ENCODE measurements around the gene TMBIM6. TPM values are rescaled to one million over a fixed set of nuclear protein-coding genes. Genes with fewer than 3 reads are reported as not detected.

Gene TMBIM6
- total and polyA plus RNA-seq, 9 of the 15 experiments (the other 6 are each of a cell fraction or from before 2014, with no cell fraction given), result 147 to 1,288 (median 352) TPM

DNA sequence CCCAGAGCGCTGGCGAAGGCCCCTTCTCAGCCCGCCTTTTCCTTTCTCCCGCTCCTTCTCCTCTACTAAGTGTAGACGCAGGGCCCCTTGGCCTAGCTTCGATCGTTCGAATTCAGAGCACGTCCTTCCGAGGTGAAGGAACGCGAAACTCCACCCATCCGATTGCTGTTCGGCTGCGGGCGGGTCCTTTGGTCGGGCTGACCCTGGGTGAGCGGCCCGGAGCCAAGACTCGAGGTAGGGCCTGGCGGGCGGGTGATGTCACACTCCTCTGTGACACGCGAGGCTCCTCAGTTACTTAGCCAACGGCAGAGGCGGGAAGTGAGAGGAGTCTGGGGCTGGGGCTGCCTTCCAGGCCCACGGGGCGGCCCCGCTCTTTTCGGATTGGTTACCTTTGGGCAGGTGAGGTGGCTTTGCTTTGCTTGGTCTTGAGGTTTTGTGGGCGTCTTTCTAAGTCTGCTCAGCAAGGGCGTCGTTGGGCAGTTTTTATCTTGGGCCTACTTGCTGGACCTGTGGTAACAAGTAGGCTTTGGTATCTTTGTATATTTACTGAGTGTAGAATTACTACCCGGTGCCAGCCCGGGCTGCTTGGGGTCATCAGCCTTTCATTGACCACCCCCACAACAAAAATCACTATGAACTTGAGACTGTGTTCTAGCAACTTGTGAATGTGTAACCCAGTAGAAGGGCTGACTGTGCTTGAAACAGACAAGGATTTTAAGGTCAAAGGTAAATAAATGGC is 694 bp downstream of the TMBIM6 start (continued):
- TF ChIP-seq, protein P1, sequence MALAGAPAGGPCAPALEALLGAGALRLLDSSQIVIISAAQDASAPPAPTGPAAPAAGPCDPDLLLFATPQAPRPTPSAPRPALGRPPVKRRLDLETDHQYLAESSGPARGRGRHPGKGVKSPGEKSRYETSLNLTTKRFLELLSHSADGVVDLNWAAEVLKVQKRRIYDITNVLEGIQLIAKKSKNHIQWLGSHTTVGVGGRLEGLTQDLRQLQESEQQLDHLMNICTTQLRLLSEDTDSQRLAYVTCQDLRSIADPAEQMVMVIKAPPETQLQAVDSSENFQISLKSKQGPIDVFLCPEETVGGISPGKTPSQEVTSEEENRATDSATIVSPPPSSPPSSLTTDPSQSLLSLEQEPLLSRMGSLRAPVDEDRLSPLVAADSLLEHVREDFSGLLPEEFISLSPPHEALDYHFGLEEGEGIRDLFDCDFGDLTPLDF (CRISPR knock-in tag; IDR thresholded peaks at IDR 0.05), result peak; percentile 85
- TF ChIP-seq RBFOX2 (IDR thresholded peaks at IDR 0.05; ENCODE audit: low read depth, low read length), result peak; percentile 98

DNA sequence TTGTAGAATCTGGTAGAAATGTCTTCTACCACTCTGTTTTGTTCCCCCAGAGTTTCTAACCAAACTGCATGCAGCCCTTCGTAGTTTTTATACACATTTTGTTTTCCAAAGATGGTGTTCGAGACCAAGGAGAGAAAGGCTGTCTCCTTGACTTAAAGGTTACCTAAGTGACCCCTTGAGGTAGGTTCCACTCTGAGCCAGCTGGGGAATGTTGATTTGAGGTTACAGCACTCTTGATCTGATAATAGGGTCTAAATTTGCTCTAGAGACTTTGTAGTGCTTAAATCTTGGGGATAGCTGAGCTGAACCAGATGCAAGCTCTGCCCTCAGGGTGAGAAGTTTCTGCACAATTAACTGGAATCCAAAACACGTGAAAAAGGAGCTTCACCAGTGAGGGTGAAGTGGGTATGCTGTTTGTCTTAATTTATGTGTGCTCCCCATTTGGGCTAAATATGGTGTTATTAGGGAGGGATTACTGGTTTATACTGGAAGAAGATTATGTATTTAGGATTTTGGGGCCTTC is 3.1 kb downstream of the TMBIM6 start:
- peak overlapping the region; percentile 45; the same call in 1 of the 2 replicates for H3K4me2 ChIP-seq (ENCODE audit: insufficient read depth, low read length)
- H3K4me1 ChIP-seq (replicated peaks in 1 of 2; ENCODE audit: control insufficient read depth in 2 of 2, insufficient read depth in 2 of 2, low read length in 2 of 2), result peaks cover 11 to 29% of the 10 kb centered on the region in 2 experiments
- H3K79me2 ChIP-seq (ENCODE audit: control insufficient read depth, insufficient read depth, low read length), result peaks cover 80% of the 10 kb centered on the region
- H3K9ac ChIP-seq (ENCODE audit: insufficient read depth in 1 of 2, low read depth in 2 of 2, low read length in 2 of 2), result peak overlapping the region in 1 of 2 experiments; percentile 38; a peak in 1 of 4 replicates
- in situ Hi-C loops (cut with MboI), result no loop called here
- H4K20me1 ChIP-seq (replicated peaks; ENCODE audit: control insufficient read depth, insufficient read depth, low read length), result peaks cover 36% of the 10 kb centered on the region
- WGBS (ENCODE audit: insufficient coverage, low coverage, missing lambda C conversion rate), result 42% methylated on average over 3 of the region's 3 CpGs
- peaks cover 47% of the 10 kb centered on the region for H3K36me3 ChIP-seq (ENCODE audit: control insufficient read depth, insufficient read depth, low read length)
- ChIA-PET POLR2A (interaction anchor here (0.7 to 1.8 kb wide), 7 partner anchors 8 to 170 kb away, joined by 3 to 12 read pairs (median 5); no protein-coding TSS in a partner anchor), CTCF (ENCODE audit: low intra/inter-chr PET ratio) (no interaction called here)
- peaks cover 4% of the 10 kb centered on the region for H3K9me1 ChIP-seq (ENCODE audit: control insufficient read depth, insufficient read depth, low read length)
- ATAC-seq (no peak), FAIRE-seq (peak; percentile 60), DNase-seq (ENCODE audit: extremely low read depth in 1 of 4, low spot score in 3 of 4) (peak in 1 of 4 experiments; percentile 41)
- no peak overlapping the region for H2AFZ ChIP-seq (ENCODE audit: low read depth, low read length)
- intact Hi-C loops (cut with micrococcal nuclease), result no loop called here
- 0 out of 2 replicates have a peak, but pooled peaks cover 2% of the 10 kb centered on the region for H3K9me3 ChIP-seq (replicated peaks; ENCODE audit: control insufficient read depth, insufficient read depth, low read depth, low read length)
- H3K4me3 ChIP-seq, result peak overlapping the region; percentile 9; the same call in 1 of the 2 replicates
- H3K27me3 ChIP-seq (ENCODE audit: control insufficient read depth in 2 of 2, insufficient read depth in 2 of 2, low read length in 2 of 2), result no peaks in the 10 kb centered on the region
- no TSS peak for BruUV-seq (replicated peaks)
- H3K27ac ChIP-seq (ENCODE audit: extremely low read depth, low read depth, low read length), result 0 out of 3 replicates have a peak overlapping the region, but pooled peaks have one; percentile 16
- TF ChIP-seq SIN3A (IDR thresholded peaks at IDR 0.05; ENCODE audit: borderline replicate concordance in 2 of 2, control insufficient read depth in 1 of 2, low read depth in 2 of 2, low read length in 2 of 2) (no peak), ZFX (CRISPR knock-in tag; IDR thresholded peaks at IDR 0.05) (no peak), FOXJ2 (tag; IDR thresholded peaks at IDR 0.05) (no peak), CBFB (CRISPR knock-in tag; IDR thresholded peaks at IDR 0.05) (no peak), SNRNP70 (optimal IDR thresholded peaks at IDR 0.05; ENCODE audit: low read depth, low read length) (no peak), TAF9B (IDR thresholded peaks at IDR 0.05; ENCODE audit: partially characterized antibody) (no peak), BCL6 (CRISPR knock-in tag; IDR thresholded peaks at IDR 0.05) (no peak), PHF8 (IDR thresholded peaks at IDR 0.05; ENCODE audit: borderline replicate concordance, low read length) (no peak), RCOR1 (IDR thresholded peaks at IDR 0.05; ENCODE audit: borderline replicate concordance in 1 of 2, low read depth in 2 of 2, low read length in 2 of 2) (peak in 1 of 2 experiments; percentile 29; a peak in 1 of 4 replicates), OTX1 (CRISPR knock-in tag; IDR thresholded peaks at IDR 0.05) (no peak), ZNF140 (CRISPR knock-in tag; IDR thresholded peaks at IDR 0.05) (no peak), SMARCA5 (IDR thresholded peaks at IDR 0.05) (no peak)
- TF ChIP-seq, protein P2, sequence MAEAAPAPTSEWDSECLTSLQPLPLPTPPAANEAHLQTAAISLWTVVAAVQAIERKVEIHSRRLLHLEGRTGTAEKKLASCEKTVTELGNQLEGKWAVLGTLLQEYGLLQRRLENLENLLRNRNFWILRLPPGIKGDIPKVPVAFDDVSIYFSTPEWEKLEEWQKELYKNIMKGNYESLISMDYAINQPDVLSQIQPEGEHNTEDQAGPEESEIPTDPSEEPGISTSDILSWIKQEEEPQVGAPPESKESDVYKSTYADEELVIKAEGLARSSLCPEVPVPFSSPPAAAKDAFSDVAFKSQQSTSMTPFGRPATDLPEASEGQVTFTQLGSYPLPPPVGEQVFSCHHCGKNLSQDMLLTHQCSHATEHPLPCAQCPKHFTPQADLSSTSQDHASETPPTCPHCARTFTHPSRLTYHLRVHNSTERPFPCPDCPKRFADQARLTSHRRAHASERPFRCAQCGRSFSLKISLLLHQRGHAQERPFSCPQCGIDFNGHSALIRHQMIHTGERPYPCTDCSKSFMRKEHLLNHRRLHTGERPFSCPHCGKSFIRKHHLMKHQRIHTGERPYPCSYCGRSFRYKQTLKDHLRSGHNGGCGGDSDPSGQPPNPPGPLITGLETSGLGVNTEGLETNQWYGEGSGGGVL (CRISPR knock-in tag; IDR thresholded peaks at IDR 0.05), result no peak

Measured in K562 (cell line).